Heart left ventricle (tissue), 16 donors: ENCODE results near the gene LMAN1L. TPM values are rescaled to one million over a fixed set of nuclear protein-coding genes. Genes with fewer than 3 reads are reported as not detected.

ENCODE experiments used
- ATAC-seq, 4 donors: fragments of 200-7000 bp; cut with Tn5 transposase; one replicate each; pipeline ENCODE4 v1.9.1; 2020 to 2022; ENCODE audit warnings: moderate library complexity in 4 of 4, mild to moderate bottlenecking in 3 of 4, moderate number of reproducible peaks in 1 of 4
- DNase-seq, 5 donors: peaks; one replicate each; pipeline ENCODE4 v3.0.0-alpha.2; 2020
- H3K27ac ChIP-seq, 12 donors: fragments of 200-600 bp; sonication (generic) in 4 of 12; one replicate each; pipeline versions ENCODE4 v1.5.0 to v1.8.0; 2016 to 2022; ENCODE audit warnings: mild to moderate bottlenecking in 2 of 12
- H3K27me3 ChIP-seq, 9 donors: fragments of 200-600 bp; sonication (generic) in 2 of 9; one replicate each; pipeline versions ENCODE4 v1.5.1 to v1.8.0; 2016 to 2022; ENCODE audit warnings: mild to moderate bottlenecking in 3 of 9
- H3K36me3 ChIP-seq, 9 donors: fragments of 200-600 bp; sonication (generic) in 2 of 9; one replicate each; pipeline versions ENCODE4 v1.5.0 to v1.8.0; 2018 to 2022; ENCODE audit warnings: mild to moderate bottlenecking in 2 of 9
- H3K4me1 ChIP-seq, 12 donors: fragments of 200-600 bp; sonication (generic) in 4 of 12; one replicate each; pipeline versions ENCODE4 v1.5.0 to v1.8.0; 2016 to 2022; ENCODE audit warnings: mild to moderate bottlenecking in 3 of 12
- H3K4me3 ChIP-seq, 12 donors: fragments of 200-600 bp; sonication (generic) in 4 of 12; one replicate each; pipeline versions ENCODE4 v1.5.0 to v1.8.0; 2017 to 2022; ENCODE audit warnings: mild to moderate bottlenecking in 9 of 12, moderate library complexity in 4 of 12
- H3K9me3 ChIP-seq, 12 donors: fragments of 200-600 bp; sonication (generic) in 4 of 12; one replicate each; pipeline versions ENCODE4 v1.5.0 to v1.8.0; 2016 to 2022; ENCODE audit warnings: mild to moderate bottlenecking in 1 of 12
- POLR2A ChIP-seq, 2 donors: fragments of 450-650 bp; IDR thresholded peaks; one replicate each; pipeline ENCODE4 v1.6.1; 2017; ENCODE audit warnings: antibody characterized with exemption in 2 of 2, mild to moderate bottlenecking in 2 of 2, moderate library complexity in 2 of 2
- whole genome bisulfite sequencing, 4 donors: extraction: QIAGEN DNeasy Blood & Tissue Kit in 2 of 4; methylation state at CpG; one replicate each; pipeline versions ENCODE4 v1.1.5 to v1.1.7; 2013 to 2018; 5-methylcytosine and 5-hydroxymethylcytosine counted together
- intact Hi-C, 10 donors: fragments of 100-400 bp; cut with DNase I; formaldehyde crosslinking; loops; one replicate each; pipeline versions ENCODE4 v1.11.1 to v1.14.2; 2022
- polyA plus RNA-seq, 2 donors: library from polyadenylated mRNA; stranded (reverse); fragments of 200-250 nt; gene quantifications; one replicate each; pipeline ENCODE4 v1.2.3, GENCODE V29; 2013
- total RNA-seq, 9 donors: library from RNA; depleted of rRNA in 2 of 9; stranded (reverse); fragments of >200 nt in 2 of 9; fragmentation: NEBNext Ultra II Directional in 3 of 9; extraction: Animal tissue kit (Norgen Biotek cat#: 25700) in 3 of 9; gene quantifications; one replicate each; pipeline versions ENCODE4 v1.1.0 to v1.2.4, GENCODE V29; 2016 to 2023
- TF ChIP-seq, protein P1 (sequence below), 12 donors: fragments of 200-600 bp; sonication (generic) in 4 of 12; IDR thresholded peaks; one replicate each; pipeline versions ENCODE4 v1.5.0 to v1.8.0; 2018 to 2022; ENCODE audit warnings: antibody characterized with exemption in 12 of 12, mild to moderate bottlenecking in 5 of 12
- donor health status: ischemic (EF 13 %, LVEDD 7.1; RV severe dilation, severe dysfunction).
- donor health status: healthy with polysubstance abuse.
- donor health status: DM: no; HTN: yes; CAD: no.
- donor health status: DM: no; HTN: no; CAD: no.
- donor health status: ischemic (EF 25% LVEDD 6.9; RV normal size, moderate dysfunction).
- donor health status: ischemic (EF 25% LVEDD 5.7; RV mildly dilated, moderate dysfunction).
- donor health status: healthy.
- donor health status: DM: yes; HTN: yes; CAD: no.
- donor health status: ischemic (EF 35%, LVEDD 5.7; RV mildly dilated, moderate dysfunction).
- donor health status: nonischemic (EF 11% LVEDD 7.7; RV severe dilation, severe dysfunction).
- donor health status: DM: yes; HTN: yes; CAD: no.
- donor health status: PGD.
- donor health status: ischemic (EF 29% LVEDD 5.4; RV normal size, mild dysfunction).
- donor health status: nonischemic (EF 23%, LVEDD 6.1; RV moderate dilation, normal function).

Gene LMAN1L
- total and polyA plus RNA-seq, 11 donors = 0.19 to 16.3 (median 6.8) TPM; not detected in 1

DNA sequence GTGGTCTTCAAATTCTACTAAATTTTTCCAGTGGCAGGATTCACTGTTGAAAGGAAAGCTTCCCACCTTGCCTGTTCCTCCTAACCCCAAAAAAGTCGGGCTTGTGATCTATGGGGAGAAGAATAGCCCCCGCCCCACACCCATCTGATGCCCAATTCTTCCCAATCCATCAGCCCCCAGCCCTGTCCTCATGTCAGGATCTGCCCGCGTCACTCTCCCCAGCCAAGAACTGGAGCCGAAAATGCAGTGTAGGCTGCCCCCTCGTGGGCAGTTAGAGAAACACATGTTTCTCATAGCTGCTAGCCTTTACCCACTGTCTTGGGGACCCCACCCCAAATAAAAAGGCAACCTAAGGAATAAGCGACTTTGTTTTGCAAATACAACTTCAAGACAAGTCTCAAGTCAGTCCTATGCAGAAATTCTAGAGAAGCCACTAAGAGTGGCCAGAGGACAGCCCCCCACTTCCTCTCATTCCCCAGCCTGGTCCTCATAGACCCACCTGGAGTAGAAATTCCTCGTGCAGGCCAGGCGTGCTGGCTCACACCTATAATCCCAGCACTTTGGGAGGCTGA is 43.8 kb upstream of the LMAN1L start:
- 3 to 5% (median 3%) methylated on average over 9 of the region's 9 CpGs for WGBS, 4 donors
- peaks cover 0 to 6% (median 0%) of the 10 kb centered on the region in 9 donors for H3K27me3 ChIP-seq
- H3K9me3 ChIP-seq = no peaks in the 10 kb centered on the region
- no peak overlapping the region for H3K27ac ChIP-seq
- ATAC-seq = peak; percentile 38 to 65 (median 56)
- peak; percentile 57 to 83 (median 68) for DNase-seq
- no peak for TF ChIP-seq POLR2A (IDR thresholded peaks at IDR 0.05)
- TF ChIP-seq, protein P1, sequence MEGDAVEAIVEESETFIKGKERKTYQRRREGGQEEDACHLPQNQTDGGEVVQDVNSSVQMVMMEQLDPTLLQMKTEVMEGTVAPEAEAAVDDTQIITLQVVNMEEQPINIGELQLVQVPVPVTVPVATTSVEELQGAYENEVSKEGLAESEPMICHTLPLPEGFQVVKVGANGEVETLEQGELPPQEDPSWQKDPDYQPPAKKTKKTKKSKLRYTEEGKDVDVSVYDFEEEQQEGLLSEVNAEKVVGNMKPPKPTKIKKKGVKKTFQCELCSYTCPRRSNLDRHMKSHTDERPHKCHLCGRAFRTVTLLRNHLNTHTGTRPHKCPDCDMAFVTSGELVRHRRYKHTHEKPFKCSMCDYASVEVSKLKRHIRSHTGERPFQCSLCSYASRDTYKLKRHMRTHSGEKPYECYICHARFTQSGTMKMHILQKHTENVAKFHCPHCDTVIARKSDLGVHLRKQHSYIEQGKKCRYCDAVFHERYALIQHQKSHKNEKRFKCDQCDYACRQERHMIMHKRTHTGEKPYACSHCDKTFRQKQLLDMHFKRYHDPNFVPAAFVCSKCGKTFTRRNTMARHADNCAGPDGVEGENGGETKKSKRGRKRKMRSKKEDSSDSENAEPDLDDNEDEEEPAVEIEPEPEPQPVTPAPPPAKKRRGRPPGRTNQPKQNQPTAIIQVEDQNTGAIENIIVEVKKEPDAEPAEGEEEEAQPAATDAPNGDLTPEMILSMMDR (IDR thresholded peaks at IDR 0.05) = peak; percentile 73 to 92 (median 84)
- peaks cover 0 to 16% (median 3%) of the 10 kb centered on the region in 12 donors for H3K4me1 ChIP-seq
- H3K4me3 ChIP-seq = peak overlapping the region in 2 of 12 donors; percentile 20 to 27
- H3K36me3 ChIP-seq = no peaks in the 10 kb centered on the region
- intact Hi-C loops = loop anchor here (1.0 to 10.0 kb wide), 11 partner anchors 33 to 397 kb away; partner anchors contain the start of gene ARID3B (in 1 of the 10)

DNA sequence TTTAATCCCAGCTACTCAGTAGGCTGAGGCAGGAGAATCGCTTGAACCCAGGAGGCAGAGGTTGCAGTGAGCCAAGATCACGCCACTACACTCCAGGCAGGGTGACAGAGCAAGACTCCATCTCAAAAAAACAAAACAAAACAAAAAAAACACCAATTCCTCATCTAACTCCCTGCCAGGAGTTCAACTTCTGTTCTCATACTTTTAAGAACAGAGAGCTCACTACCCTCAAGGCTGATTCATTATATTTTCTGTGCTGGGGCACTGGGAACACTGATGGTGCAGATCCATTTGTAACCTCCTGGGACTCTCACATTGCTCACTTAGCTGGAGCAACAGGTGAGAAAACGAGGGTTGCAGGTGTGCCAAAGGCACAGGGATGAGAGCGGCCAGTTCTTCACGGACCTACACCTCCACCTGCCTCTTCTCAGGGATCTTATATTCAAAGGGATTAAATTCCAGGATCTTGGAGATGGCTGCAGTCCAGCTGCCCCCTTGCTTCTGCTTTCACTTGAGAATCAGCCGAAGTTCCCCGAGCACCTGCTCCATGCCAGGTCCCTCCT is 43.1 kb upstream of the LMAN1L start:
- 61 to 70% (median 66%) methylated on average over 7 of the region's 7 CpGs for WGBS, 4 donors
- TF ChIP-seq POLR2A (IDR thresholded peaks at IDR 0.05) = no peak
- TF ChIP-seq, protein P1 (IDR thresholded peaks at IDR 0.05) = no peak
- Histone ChIP-seq H3K4me3 (no peak overlapping the region), H3K9me3 (no peaks in the 10 kb centered on the region), H3K27ac (no peak overlapping the region), H3K27me3 (peaks cover 0 to 6% (median 0%) of the 10 kb centered on the region in 9 donors), H3K36me3 (no peaks in the 10 kb centered on the region), H3K4me1 (peaks cover 0 to 22% (median 3%) of the 10 kb centered on the region in 12 donors)
- intact Hi-C loops = loop anchor here (1.0 to 10.0 kb wide), 16 partner anchors 31 to 397 kb away; partner anchors contain the start of gene ARID3B (in 1 of the 10)
- no peak for ATAC-seq
- no peak for DNase-seq

DNA sequence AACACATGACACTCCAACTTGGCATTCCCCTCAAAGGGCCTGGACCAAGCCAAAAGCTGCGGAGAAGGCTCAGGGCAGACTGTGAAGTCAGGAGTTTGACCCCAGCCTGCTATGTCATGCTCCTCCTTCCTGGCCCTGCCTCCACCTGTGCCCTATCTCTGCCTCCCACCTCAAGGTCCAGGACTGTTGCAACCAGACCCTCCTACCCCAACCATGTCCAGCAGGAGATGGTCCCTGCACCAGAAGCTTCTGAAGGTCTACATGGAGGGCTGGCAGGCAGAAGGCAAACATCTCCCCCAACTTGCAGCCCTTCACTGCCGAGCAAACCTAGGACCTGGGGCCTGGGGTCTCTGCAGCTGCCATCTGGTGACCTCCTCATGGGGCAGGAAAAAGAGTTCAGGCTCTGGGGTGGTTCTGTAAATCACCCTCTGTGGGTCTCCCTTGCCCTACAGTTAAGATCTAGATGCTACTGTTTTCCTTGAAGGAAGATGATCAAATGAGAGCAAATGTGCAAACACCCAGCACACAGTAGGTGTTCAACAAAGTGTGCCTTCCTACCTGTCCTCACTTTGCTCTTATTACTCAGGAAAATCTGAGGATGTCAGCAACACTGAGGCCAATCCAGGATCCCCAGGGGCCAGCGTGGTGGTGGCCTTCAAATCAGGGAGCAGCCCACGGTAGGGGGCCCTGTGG is 42.3 kb upstream of the LMAN1L start:
- no peak overlapping the region for H3K4me3 ChIP-seq
- H3K4me1 ChIP-seq = peaks cover 0 to 30% (median 3%) of the 10 kb centered on the region in 12 donors
- ATAC-seq (no peak), DNase-seq (no peak)
- intact Hi-C loops = loop anchor here in 9 of 10 donors (2.0 to 5.0 kb wide), 6 partner anchors 30 to 393 kb away; no protein-coding TSS in a partner anchor
- TF ChIP-seq, protein P1 (IDR thresholded peaks at IDR 0.05) = no peak
- no peak for TF ChIP-seq POLR2A (IDR thresholded peaks at IDR 0.05)
- H3K27ac ChIP-seq = peak overlapping the region in 1 of 12 donors; percentile 6
- H3K27me3 ChIP-seq = peaks cover 0 to 6% (median 0%) of the 10 kb centered on the region in 9 donors
- no peaks in the 10 kb centered on the region for H3K36me3 ChIP-seq
- WGBS, 4 donors = 46 to 59% (median 57%) methylated on average over 3 to 4 of the region's 4 CpGs
- H3K9me3 ChIP-seq = no peaks in the 10 kb centered on the region

DNA sequence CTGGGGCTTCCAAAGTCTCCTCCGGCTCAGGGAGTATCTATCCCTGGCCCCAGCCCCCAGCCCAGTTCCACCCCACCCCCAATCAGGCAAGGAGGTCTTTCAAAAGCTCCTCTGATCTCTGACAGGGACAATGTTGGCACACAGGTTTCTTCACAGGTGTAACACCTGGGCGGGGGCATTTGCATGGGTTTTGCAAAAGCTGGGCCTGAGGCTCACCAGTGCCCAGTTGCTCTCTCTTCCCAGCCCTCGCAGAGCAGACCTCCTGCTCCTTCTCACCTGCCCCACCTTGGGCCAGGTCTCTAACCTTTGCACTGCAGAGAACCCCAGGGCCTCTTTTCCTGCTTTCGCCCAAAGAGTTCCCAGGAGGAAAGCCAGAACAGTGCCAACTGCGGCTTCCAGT is 39.3 kb upstream of the LMAN1L start:
- no peak for ATAC-seq
- H3K4me3 ChIP-seq = no peak overlapping the region
- intact Hi-C loops = loop anchor here in 6 of 10 donors (2.0 to 5.0 kb wide), 7 partner anchors 25 to 396 kb away; no protein-coding TSS in a partner anchor
- whole genome bisulfite sequencing, 4 donors = 83 to 97% (median 94%) methylated on average over 5 of the region's 5 CpGs
- no peaks in the 10 kb centered on the region for H3K9me3 ChIP-seq
- TF ChIP-seq, protein P1 (IDR thresholded peaks at IDR 0.05) = no peak
- no peak for TF ChIP-seq POLR2A (IDR thresholded peaks at IDR 0.05)
- no peaks in the 10 kb centered on the region for H3K36me3 ChIP-seq
- no peak overlapping the region for H3K27ac ChIP-seq
- peaks cover 2 to 60% (median 19%) of the 10 kb centered on the region in 12 donors for H3K4me1 ChIP-seq
- no peak for DNase-seq
- H3K27me3 ChIP-seq = no peaks in the 10 kb centered on the region
